ENCODE results near the gene YTHDC2.

DNA sequence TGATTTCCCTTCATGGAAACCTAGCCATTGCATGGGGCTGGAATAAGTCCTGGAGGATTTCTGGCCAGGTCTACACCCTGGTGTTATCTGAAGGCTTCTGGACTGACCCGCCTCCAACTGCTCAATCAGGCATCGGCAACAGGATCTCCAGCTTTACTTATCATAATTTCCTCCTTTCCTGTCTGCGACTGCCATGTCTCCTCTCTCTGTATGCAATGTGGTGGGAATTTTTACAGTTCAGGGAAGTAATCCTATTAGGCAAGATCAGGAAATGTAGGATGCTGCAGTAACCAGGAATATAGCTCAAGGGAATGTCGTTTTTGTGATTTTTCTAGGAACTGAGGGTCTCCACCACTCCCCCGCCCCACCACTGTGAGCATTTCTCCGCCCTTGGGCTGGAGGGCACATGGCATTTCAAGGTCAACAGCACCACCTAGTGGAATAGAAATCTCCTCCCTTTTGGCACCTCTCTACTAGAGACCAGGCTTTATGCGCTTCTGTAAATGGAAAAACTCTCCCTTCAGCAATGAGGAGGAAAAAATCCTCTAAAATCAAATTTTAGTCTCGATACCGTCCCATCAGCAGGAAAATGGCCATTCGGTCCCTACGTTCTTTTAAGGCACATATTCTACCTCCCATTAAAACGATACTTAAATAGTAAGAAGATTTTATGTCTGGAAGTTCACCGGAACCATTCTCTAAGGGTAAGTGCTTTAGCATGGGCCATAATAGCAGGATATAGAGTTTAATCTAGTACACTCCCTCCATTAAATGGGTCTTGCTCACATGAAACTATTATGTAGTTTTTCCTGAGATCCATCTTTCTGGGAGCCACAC lies 93.0 kb downstream of the YTHDC2 start:
- TF ChIP-seq, protein P1, sequence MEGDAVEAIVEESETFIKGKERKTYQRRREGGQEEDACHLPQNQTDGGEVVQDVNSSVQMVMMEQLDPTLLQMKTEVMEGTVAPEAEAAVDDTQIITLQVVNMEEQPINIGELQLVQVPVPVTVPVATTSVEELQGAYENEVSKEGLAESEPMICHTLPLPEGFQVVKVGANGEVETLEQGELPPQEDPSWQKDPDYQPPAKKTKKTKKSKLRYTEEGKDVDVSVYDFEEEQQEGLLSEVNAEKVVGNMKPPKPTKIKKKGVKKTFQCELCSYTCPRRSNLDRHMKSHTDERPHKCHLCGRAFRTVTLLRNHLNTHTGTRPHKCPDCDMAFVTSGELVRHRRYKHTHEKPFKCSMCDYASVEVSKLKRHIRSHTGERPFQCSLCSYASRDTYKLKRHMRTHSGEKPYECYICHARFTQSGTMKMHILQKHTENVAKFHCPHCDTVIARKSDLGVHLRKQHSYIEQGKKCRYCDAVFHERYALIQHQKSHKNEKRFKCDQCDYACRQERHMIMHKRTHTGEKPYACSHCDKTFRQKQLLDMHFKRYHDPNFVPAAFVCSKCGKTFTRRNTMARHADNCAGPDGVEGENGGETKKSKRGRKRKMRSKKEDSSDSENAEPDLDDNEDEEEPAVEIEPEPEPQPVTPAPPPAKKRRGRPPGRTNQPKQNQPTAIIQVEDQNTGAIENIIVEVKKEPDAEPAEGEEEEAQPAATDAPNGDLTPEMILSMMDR (IDR thresholded peaks at IDR 0.05): peak; percentile 54 to 86 (median 74)
- TF ChIP-seq POLR2A (IDR thresholded peaks at IDR 0.05): no peak
- TF ChIP-seq EP300 (IDR thresholded peaks at IDR 0.05): peak in 1 of 2 donors; percentile 25
